MCF 10A (cell line): ENCODE data around the gene TNC. TPM values are rescaled to one million over a fixed set of nuclear protein-coding genes. Genes with fewer than 3 reads are reported as not detected.

ENCODE experiments used
- BruUV-seq: library from RNA; stranded (reverse); fragments of 400-500 nt; replicated peaks from 2 replicates; lab custom pipeline; 2021; lab: Mats Ljungman, UMichigan
- CTCF ChIA-PET: fragments of 300-600 bp; sonication (Branson Sonifier 250); formaldehyde crosslinking; extraction: SDS; loops from one replicate; lab custom pipeline; 2021; ENCODE audit warnings: antibody characterized with exemption, inconsistent platforms; lab: Yijun Ruan, JAX
- POLR2A ChIA-PET: fragments of 300-600, 350-650 bp; sonication (Branson Sonifier 250); formaldehyde crosslinking; extraction: SDS; loops from one replicate; lab custom pipeline; 2020; ENCODE audit warnings: antibody characterized with exemption, inconsistent platforms; lab: Yijun Ruan, JAX
- DNase-seq: peaks from one replicate; pipeline ENCODE4 v3.0.0-alpha.2; 2018; ENCODE audit not compliant: unreplicated experiment
- H3K27ac Mint-ChIP-seq: one replicate; pipeline ENCODE4 v1.8.0; 2022; ENCODE audit warnings: mild to moderate bottlenecking, low read depth, mixed read lengths; ENCODE audit not compliant: unreplicated experiment
- H3K27me3 Mint-ChIP-seq: one replicate; pipeline ENCODE4 v1.8.0; 2022; ENCODE audit warnings: mixed read lengths; ENCODE audit not compliant: insufficient read depth, unreplicated experiment
- H3K36me3 Mint-ChIP-seq: one replicate; pipeline ENCODE4 v1.8.0; 2022; ENCODE audit warnings: mild to moderate bottlenecking, moderate library complexity, mixed read lengths; ENCODE audit not compliant: insufficient read depth, unreplicated experiment
- H3K4me1 Mint-ChIP-seq: one replicate; pipeline ENCODE4 v1.8.0; 2022; ENCODE audit warnings: mixed read lengths; ENCODE audit not compliant: insufficient read depth, unreplicated experiment
- H3K4me3 Mint-ChIP-seq: one replicate; pipeline ENCODE4 v1.8.0; 2022; ENCODE audit warnings: mild to moderate bottlenecking, moderate library complexity, mixed read lengths; ENCODE audit not compliant: unreplicated experiment
- H3K9me3 Mint-ChIP-seq: one replicate; pipeline ENCODE4 v1.8.0; 2022; ENCODE audit warnings: mixed read lengths; ENCODE audit not compliant: unreplicated experiment
- intact Hi-C: fragments of 100-400 bp; cut with micrococcal nuclease; formaldehyde crosslinking; loops from 2 replicates; pipeline ENCODE4 v1.14.1; 2022
- total RNA-seq: library from RNA; stranded (reverse); gene quantifications from 2 replicates; pipeline ENCODE4 v1.2.3, GENCODE V29; 2022
- TF ChIP-seq, protein P1 (sequence below): fragments of 200-600 bp; IDR thresholded peaks from one replicate; pipeline ENCODE4 v1.8.0; 2022; ENCODE audit warnings: antibody characterized with exemption, mild to moderate bottlenecking; ENCODE audit not compliant: unreplicated experiment

The TNC gene
- total RNA-seq, 1 experiment from 2014 or later, result 49.8 TPM

DNA sequence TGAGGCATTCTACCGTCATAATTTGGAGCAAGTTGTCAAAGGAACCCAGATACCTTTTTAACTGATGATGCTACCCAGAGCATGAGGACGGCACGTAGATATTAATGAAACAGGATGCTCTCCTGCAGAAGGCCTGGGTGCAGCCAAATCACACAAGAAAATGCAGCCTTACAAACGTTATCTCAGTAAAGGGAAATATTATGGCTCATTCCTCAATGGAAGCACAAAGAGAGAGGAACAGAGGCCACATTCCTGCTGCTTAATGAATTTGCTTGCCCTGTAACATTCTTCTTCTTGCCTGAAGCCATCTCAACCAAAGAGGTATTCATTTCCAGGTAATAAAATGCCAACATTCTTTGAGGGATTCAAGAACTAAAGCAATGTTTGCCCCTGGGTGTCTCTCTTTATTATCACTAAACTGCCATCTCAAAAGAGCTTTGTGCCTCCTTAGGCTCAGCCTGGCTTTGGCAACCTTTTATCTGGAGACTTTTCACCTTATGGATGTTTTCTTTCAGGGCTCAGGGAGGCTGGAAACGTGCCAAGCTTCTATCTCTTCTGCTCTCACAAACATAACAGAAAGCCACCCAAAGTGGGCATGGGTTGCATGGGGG lies 92.9 kb downstream of the TNC start:
- no TSS peak for BruUV-seq
- no peaks in the 10 kb centered on the region for H3K36me3 Mint-ChIP-seq
- TF ChIP-seq, protein P1, sequence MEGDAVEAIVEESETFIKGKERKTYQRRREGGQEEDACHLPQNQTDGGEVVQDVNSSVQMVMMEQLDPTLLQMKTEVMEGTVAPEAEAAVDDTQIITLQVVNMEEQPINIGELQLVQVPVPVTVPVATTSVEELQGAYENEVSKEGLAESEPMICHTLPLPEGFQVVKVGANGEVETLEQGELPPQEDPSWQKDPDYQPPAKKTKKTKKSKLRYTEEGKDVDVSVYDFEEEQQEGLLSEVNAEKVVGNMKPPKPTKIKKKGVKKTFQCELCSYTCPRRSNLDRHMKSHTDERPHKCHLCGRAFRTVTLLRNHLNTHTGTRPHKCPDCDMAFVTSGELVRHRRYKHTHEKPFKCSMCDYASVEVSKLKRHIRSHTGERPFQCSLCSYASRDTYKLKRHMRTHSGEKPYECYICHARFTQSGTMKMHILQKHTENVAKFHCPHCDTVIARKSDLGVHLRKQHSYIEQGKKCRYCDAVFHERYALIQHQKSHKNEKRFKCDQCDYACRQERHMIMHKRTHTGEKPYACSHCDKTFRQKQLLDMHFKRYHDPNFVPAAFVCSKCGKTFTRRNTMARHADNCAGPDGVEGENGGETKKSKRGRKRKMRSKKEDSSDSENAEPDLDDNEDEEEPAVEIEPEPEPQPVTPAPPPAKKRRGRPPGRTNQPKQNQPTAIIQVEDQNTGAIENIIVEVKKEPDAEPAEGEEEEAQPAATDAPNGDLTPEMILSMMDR, result no peak
- intact Hi-C loops, result no loop called here
- no peaks in the 10 kb centered on the region for H3K4me1 Mint-ChIP-seq
- ChIA-PET CTCF (interaction anchor here (1.3 kb wide), 1 partner anchor 11 kb away, joined by 6 read pairs; no protein-coding TSS in a partner anchor), POLR2A (no interaction called here)
- no peak overlapping the region for H3K27ac Mint-ChIP-seq
- H3K4me3 Mint-ChIP-seq, result no peak overlapping the region
- DNase-seq, result no peak
- no peaks in the 10 kb centered on the region for H3K27me3 Mint-ChIP-seq
- H3K9me3 Mint-ChIP-seq, result no peaks in the 10 kb centered on the region

DNA sequence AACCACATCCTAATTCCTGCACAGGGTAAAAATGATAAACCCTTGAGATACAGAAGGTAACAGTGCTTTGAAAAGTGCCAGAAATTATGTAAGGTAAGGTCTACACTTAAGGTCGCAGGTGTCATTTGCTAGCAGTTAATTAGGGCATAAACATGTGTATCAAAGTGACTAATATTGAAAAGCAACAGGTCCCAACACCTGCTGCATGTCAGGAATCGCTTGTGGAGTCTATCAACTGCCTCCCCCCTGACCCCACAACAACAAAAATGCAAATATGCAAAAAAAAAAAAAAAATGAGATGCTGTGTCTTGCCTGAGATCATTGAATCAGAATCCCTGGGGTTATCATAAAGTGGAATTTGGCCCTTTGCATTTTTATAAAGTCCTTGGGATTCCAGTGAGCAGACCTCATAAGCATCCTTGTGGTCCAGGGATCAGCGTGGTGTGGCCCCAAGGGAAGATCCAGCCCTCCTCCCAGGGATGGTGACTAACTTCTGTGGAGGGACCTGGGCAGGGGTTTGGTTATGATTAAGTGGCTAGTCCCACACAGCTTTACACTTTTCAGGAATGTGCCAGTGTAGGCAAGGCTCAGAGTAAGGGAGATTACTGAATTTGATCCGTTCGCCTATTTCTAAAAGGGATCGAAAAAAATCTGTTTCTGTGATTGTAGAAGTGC lies 95.1 kb downstream of the TNC start:
- ChIA-PET POLR2A (no interaction called here), CTCF (interaction anchor here (1.1 to 2.7 kb wide), 3 partner anchors 9 to 342 kb away, joined by 3 to 9 read pairs (median 5); partner anchors contain the start of gene TEX48)
- intact Hi-C loops, result no loop called here
- Mint-ChIP-seq H3K27me3 (no peaks in the 10 kb centered on the region), H3K4me3 (no peak overlapping the region), H3K9me3 (no peaks in the 10 kb centered on the region), H3K36me3 (no peaks in the 10 kb centered on the region), H3K27ac (no peak overlapping the region), H3K4me1 (no peaks in the 10 kb centered on the region)
- TF ChIP-seq, protein P1, result no peak
- DNase-seq, result no peak
- BruUV-seq, result no TSS peak

DNA sequence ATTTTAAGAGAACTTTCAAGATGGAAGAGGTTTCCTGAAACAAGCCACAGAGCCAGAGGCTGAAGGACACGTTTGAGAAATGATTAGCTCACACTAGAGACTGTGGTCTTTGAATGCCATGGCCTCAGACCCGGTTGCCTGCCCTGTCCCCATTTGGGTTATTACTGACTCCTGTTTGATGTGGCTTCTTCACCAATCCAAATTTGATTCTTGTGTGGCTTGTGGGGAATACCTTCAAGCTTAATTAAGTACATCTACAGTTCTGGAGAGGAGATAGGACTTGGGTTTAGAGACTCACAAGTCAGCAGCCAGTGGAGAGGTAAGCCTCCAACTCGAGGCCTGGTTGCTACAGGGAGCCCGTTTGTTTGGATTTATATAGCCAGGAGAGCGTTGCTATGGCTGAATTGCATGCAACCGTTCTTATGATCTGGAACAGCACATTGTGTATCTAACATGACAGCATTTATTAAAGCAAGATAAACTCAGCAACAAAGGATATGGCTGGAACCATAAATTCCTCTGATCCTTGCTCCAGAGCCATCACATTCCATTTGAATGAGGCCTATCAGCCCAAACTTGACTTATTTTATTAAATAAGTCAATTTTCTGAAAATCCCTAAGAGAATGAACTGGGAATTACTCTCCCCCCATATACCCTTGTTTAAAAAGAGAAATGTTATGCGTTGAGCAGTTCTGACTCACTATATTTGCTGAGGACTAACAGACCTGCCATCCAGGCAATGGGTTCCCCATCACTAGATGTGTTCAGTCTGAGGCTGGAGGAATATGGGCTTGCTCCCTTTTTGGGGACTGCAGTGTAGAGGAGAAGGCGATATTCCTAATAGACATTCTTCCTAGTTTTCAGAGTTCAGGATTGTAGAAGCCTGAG lies 99.2 kb downstream of the TNC start:
- Mint-ChIP-seq H3K27ac (no peak overlapping the region), H3K36me3 (no peaks in the 10 kb centered on the region), H3K27me3 (no peaks in the 10 kb centered on the region), H3K4me1 (peaks cover 14% of the 10 kb centered on the region), H3K4me3 (no peak overlapping the region), H3K9me3 (no peaks in the 10 kb centered on the region)
- DNase-seq, result no peak
- intact Hi-C loops, result loop anchor here (5.0 to 10.0 kb wide), 3 partner anchors 194 to 584 kb away; no protein-coding TSS in a partner anchor
- ChIA-PET CTCF (interaction anchor here (0.9 to 10.8 kb wide), 3 partner anchors 22 to 506 kb away, joined by 5 to 200 read pairs (median 5); partner anchors contain the start of gene TEX48), POLR2A (no interaction called here)
- TF ChIP-seq, protein P1, result no peak
- BruUV-seq, result no TSS peak
